Measurements from ENCODE around the gene DAB2. TPM values are rescaled to one million over a fixed set of nuclear protein-coding genes. Genes with fewer than 3 reads are reported as not detected.
"Not testable (repeated sequence)": the region's sequence is repeated elsewhere in the genome, so short reads cannot be mapped to it uniquely, and the experiment has no call there.

Gene DAB2
- polyA plus RNA-seq, 1 experiment = 206 TPM

DNA sequence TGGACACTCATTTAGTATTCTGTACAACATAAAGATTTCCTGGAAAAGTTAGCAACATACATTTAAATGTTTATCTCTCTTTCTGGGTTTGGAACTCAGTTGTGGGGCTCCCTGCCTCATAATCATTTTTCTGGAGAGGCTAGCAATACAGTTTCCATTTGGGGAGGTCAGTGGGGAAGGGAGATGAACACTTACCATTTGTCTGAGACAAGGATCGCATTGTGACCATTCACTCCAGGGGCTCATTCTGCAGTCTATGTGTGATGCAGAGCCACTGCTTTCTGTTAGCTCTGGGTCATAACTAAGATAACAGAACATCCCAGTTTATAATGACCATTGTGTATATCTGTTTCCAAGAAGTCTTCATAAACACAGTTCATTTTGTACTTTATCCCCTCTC is 82.9 kb downstream of the DAB2 start:
- TF ChIP-seq, protein P1, sequence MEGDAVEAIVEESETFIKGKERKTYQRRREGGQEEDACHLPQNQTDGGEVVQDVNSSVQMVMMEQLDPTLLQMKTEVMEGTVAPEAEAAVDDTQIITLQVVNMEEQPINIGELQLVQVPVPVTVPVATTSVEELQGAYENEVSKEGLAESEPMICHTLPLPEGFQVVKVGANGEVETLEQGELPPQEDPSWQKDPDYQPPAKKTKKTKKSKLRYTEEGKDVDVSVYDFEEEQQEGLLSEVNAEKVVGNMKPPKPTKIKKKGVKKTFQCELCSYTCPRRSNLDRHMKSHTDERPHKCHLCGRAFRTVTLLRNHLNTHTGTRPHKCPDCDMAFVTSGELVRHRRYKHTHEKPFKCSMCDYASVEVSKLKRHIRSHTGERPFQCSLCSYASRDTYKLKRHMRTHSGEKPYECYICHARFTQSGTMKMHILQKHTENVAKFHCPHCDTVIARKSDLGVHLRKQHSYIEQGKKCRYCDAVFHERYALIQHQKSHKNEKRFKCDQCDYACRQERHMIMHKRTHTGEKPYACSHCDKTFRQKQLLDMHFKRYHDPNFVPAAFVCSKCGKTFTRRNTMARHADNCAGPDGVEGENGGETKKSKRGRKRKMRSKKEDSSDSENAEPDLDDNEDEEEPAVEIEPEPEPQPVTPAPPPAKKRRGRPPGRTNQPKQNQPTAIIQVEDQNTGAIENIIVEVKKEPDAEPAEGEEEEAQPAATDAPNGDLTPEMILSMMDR (IDR thresholded peaks at IDR 0.05; ENCODE audit: low read depth, low read length) = no peak
- H3K9me3 ChIP-seq (ENCODE audit: control insufficient read depth, insufficient read depth, low read length) = no peaks in the 10 kb centered on the region
- ChIA-PET CTCF (no interaction called here), POLR2A (no interaction called here)
- H3K4me3 ChIP-seq (ENCODE audit: low read depth, low read length) = no peak overlapping the region
- no peak overlapping the region for H3K27ac ChIP-seq (ENCODE audit: low read depth, low read length)
- peaks cover 2% of the 10 kb centered on the region for H3K27me3 ChIP-seq (ENCODE audit: control insufficient read depth, insufficient read depth, low read length)
- DNase-seq (ENCODE audit: low read depth, low spot score) = no peak

DNA sequence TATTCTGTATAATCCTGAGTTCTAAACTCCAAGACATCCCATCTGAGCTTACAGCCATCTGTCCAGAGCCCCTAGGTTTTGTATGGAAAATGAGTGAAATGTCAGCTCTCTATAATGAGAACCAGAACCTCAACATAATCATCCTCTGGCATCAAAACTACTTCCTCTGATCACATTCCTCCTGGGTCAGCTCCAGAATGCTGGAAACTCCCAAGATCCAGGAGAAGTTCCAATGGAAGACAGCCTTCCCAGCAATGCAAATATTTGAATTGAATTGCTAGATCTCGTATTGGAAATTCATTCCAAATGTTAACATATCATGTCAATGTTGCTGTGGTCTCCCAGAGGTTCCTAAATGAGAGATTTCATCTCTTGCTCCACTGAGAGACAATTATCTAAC is 84.3 kb downstream of the DAB2 start:
- Histone ChIP-seq H3K9me3 (ENCODE audit: control insufficient read depth, insufficient read depth, low read length) (no peaks in the 10 kb centered on the region), H3K27me3 (ENCODE audit: control insufficient read depth, insufficient read depth, low read length) (peaks cover 3% of the 10 kb centered on the region), H3K27ac (ENCODE audit: low read depth, low read length) (no peak overlapping the region), H3K4me3 (ENCODE audit: low read depth, low read length) (no peak overlapping the region)
- POLR2A ChIA-PET = no interaction called here
- no peak for DNase-seq (ENCODE audit: low read depth, low spot score)
- TF ChIP-seq, protein P1 (IDR thresholded peaks at IDR 0.05; ENCODE audit: low read depth, low read length) = no peak
- CTCF ChIA-PET = interaction anchor here (1.3 kb wide), 1 partner anchor 230 kb away, joined by 4 read pairs; no protein-coding TSS in a partner anchor

DNA sequence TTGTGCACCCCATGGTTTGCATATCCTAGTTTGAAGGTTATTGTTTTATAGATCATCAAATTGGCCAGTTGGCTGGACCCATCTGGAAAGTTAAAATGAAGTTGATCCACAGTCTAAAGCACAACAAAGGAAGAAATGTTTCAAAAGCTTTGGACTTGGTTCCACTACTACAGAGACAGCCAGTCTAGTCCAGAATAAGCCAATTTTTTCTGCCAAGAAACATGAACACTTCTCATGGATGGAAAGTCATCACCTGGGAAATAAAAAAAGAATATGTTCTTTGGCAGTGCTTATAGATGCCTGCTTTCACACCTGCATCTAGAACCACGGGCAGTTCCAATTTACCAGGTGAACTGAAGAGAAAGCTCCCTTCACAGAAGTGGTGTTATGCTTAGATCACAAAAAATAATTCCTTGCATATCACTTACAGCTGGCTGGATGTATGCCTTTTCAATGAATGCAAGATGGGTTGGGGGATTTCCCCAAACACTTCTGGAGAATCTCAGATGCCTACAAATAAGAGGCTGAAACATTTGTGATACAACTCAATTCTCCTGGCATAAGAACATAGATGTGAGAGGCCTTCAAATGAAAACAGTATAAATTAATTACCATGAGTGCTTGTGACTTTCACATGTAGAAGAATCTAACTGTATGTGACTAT is 87.4 kb downstream of the DAB2 start:
- POLR2A ChIA-PET = no interaction called here
- CTCF ChIA-PET = interaction anchor here (0.6 kb wide), 1 partner anchor 189 kb away, joined by 4 read pairs; no protein-coding TSS in a partner anchor
- Histone ChIP-seq H3K4me3 (ENCODE audit: low read depth, low read length) (no peak overlapping the region), H3K9me3 (ENCODE audit: control insufficient read depth, insufficient read depth, low read length) (no peaks in the 10 kb centered on the region; the same call in 1 of the 2 replicates), H3K27me3 (ENCODE audit: control insufficient read depth, insufficient read depth, low read length) (peaks cover 3% of the 10 kb centered on the region), H3K27ac (ENCODE audit: low read depth, low read length) (no peak overlapping the region)
- TF ChIP-seq, protein P1 (IDR thresholded peaks at IDR 0.05; ENCODE audit: low read depth, low read length) = no peak
- DNase-seq (ENCODE audit: low read depth, low spot score) = no peak

DNA sequence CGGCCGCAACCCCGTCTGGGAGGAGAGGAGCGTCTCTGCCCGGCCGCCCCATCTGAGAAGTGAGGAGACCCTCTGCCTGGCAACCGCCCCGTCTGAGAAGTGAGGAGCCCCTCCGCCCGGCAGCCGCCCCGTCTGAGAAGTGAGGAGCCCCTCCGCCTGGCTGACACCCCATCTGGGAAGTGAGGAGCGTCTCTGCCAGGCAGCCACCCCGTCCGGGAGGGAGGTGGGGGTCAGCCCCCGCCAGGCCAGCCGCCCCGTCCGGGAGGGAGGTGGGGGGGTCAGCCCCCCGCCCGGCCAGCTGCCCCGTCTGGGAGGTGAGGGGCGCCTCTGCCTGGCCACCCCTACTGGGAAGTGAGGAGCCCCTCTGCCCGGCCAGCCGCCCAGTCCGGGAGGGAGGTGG is 90.5 kb downstream of the DAB2 start:
- H3K4me3 ChIP-seq (ENCODE audit: low read depth, low read length); POLR2A ChIA-PET; H3K27ac ChIP-seq (ENCODE audit: low read depth, low read length); H3K27me3 ChIP-seq (ENCODE audit: control insufficient read depth, insufficient read depth, low read length); CTCF ChIA-PET; H3K9me3 ChIP-seq (ENCODE audit: control insufficient read depth, insufficient read depth, low read length); DNase-seq (ENCODE audit: low read depth, low spot score): not testable (repeated sequence)

DNA sequence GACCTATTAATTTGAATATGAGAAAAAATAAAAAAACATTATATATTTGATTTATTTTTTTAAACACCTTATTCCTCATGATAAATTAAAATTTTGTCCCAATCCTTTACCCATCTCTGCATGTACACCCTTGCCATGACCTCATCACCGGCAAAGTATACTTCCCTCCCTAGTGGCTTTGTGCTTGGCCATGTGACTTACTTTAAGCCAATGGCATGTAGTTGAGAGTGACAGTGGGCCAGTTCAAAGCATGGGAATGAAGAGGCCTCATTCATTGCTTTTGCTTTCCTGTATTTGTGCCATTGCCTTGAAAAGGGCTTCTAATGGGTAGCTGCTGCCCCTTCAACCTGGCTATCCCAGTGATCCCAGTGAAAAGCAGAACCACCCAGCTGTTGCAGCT is 91.7 kb downstream of the DAB2 start:
- Histone ChIP-seq H3K9me3 (ENCODE audit: control insufficient read depth, insufficient read depth, low read length) (no peaks in the 10 kb centered on the region; the same call in 1 of the 2 replicates), H3K4me3 (ENCODE audit: low read depth, low read length) (no peak overlapping the region), H3K27me3 (ENCODE audit: control insufficient read depth, insufficient read depth, low read length) (peaks cover 3% of the 10 kb centered on the region), H3K27ac (ENCODE audit: low read depth, low read length) (no peak overlapping the region)
- ChIA-PET CTCF (no interaction called here), POLR2A (no interaction called here)
- no peak for DNase-seq (ENCODE audit: low read depth, low spot score)
- TF ChIP-seq, protein P1 (IDR thresholded peaks at IDR 0.05; ENCODE audit: low read depth, low read length) = no peak

All from AG04450 (cell line).